DOHH2 (cell line): Measurements from ENCODE around the gene RAC3.

Experiments
- EZH2phosphoT487 ChIP-seq: fragments of 200-600 bp; sonication (generic); IDR thresholded peaks from 2 replicates; pipeline ENCODE4 v1.6.1; 2017; ENCODE audit warnings: borderline replicate concordance, mild to moderate bottlenecking, antibody characterized with exemption, low read length, moderate library complexity, mixed read lengths
- TF ChIP-seq, protein P1 (sequence below): fragments of 200-600 bp; sonication (generic); IDR thresholded peaks from one replicate; pipeline ENCODE4 v1.5.1; 2014; ENCODE audit warnings: antibody characterized with exemption, mild to moderate bottlenecking, low read depth, low read length; ENCODE audit not compliant: poor library complexity, severe bottlenecking

DNA sequence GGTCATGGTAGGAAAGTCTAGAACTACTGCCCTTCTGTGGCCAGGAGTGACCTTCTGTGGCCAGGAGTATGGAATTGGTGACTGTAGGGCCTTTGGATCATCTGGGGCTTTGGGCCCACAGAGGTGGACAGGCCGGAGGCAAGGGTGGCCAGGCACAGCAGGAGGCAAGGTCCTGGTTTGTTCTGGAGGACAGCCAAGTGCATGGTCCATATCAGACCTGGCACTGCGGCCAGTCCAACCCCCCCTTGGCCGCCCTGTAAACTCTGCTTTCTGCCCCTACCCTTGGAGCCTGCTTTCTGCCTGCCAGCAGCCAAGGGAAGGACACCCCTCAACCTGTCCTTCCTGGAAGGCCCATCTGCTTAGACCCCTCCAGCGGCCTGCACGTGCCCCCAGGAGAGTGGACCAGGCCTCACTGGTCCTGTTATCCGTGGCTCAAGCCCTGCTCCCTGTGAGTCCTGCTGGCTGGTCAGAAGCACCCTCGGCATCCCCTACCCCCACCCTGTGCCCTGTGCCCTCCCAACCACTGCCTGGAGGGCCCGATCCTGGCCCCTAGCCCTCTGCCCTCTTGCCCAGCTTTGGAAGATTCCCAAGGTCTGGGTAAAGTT, 8.3 kb downstream of the RAC3 start:
- no peak for TF ChIP-seq EZH2phosphoT487
- TF ChIP-seq, protein P1, sequence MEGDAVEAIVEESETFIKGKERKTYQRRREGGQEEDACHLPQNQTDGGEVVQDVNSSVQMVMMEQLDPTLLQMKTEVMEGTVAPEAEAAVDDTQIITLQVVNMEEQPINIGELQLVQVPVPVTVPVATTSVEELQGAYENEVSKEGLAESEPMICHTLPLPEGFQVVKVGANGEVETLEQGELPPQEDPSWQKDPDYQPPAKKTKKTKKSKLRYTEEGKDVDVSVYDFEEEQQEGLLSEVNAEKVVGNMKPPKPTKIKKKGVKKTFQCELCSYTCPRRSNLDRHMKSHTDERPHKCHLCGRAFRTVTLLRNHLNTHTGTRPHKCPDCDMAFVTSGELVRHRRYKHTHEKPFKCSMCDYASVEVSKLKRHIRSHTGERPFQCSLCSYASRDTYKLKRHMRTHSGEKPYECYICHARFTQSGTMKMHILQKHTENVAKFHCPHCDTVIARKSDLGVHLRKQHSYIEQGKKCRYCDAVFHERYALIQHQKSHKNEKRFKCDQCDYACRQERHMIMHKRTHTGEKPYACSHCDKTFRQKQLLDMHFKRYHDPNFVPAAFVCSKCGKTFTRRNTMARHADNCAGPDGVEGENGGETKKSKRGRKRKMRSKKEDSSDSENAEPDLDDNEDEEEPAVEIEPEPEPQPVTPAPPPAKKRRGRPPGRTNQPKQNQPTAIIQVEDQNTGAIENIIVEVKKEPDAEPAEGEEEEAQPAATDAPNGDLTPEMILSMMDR: no peak
